Activated CD8-positive, alpha-beta memory T cell treated with anti-CD3 and anti-CD28 coated beads, Interleukin-2, amount 50 U/mL, for 1 hour (primary cell): ENCODE results near the gene PTH2R.
"Not testable (repeated sequence)": the region's sequence is repeated elsewhere in the genome, so short reads cannot be mapped to it uniquely, and the experiment has no call there.

Experiments used
- DNase-seq: peaks from one replicate; pipeline ENCODE4 v3.0.0-alpha.2; 2020; ENCODE audit errors: extremely low read depth

Gene PTH2R

GRCh38 chr2:208482453-208483015 is 75.9 kb downstream of the PTH2R start:
- not testable (repeated sequence) for DNase-seq

- DNase-seq = no peak
Observed at GRCh38 chr2:208485390-208485789, 78.8 kb downstream of the PTH2R start.

- no peak for DNase-seq
Observed at GRCh38 chr2:208488686-208489564, 82.3 kb downstream of the PTH2R start.

- DNase-seq = no peak
Observed at GRCh38 chr2:208489687-208490086, 83.1 kb downstream of the PTH2R start.

- no peak for DNase-seq
Observed at GRCh38 chr2:208490492-208490891, 83.9 kb downstream of the PTH2R start.

- no peak for DNase-seq
Observed at GRCh38 chr2:208491641-208492040, 85.0 kb downstream of the PTH2R start.

GRCh38 chr2:208492069-208492468 is 85.5 kb downstream of the PTH2R start:
- no peak for DNase-seq

GRCh38 chr2:208493186-208493585 is 86.6 kb downstream of the PTH2R start:
- DNase-seq = no peak

GRCh38 chr2:208496129-208496528 is 89.5 kb downstream of the PTH2R start:
- DNase-seq = no peak

GRCh38 chr2:208501206-208501605 is 94.6 kb downstream of the PTH2R start:
- no peak for DNase-seq

- no peak for DNase-seq
Observed at GRCh38 chr2:208502288-208502687, 95.7 kb downstream of the PTH2R start.

- not testable (repeated sequence) for DNase-seq
Observed at GRCh38 chr2:208505365-208505764, 98.8 kb downstream of the PTH2R start.

GRCh38 chr2:208509586-208509985 is 103.0 kb downstream of the PTH2R start:
- no peak for DNase-seq

GRCh38 chr2:208511016-208511415 is 104.4 kb downstream of the PTH2R start:
- DNase-seq = no peak

GRCh38 chr2:208511573-208511972 is 105.0 kb downstream of the PTH2R start:
- no peak for DNase-seq

- no peak for DNase-seq
Observed at GRCh38 chr2:208515099-208515498, 108.5 kb downstream of the PTH2R start.

- DNase-seq = not testable (repeated sequence)
Observed at GRCh38 chr2:208523069-208523468, 116.5 kb downstream of the PTH2R start.

GRCh38 chr2:208525165-208525564 is 118.6 kb downstream of the PTH2R start:
- not testable (repeated sequence) for DNase-seq

- DNase-seq = no peak
Observed at GRCh38 chr2:208529796-208530195, 123.2 kb downstream of the PTH2R start.

GRCh38 chr2:208531361-208531760 is 124.8 kb downstream of the PTH2R start:
- DNase-seq = no peak

GRCh38 chr2:208535578-208535977 is 129.0 kb downstream of the PTH2R start:
- DNase-seq = not testable (repeated sequence)

GRCh38 chr2:208541461-208541988 is 134.9 kb downstream of the PTH2R start:
- no peak for DNase-seq

GRCh38 chr2:208541989-208542464 is 135.4 kb downstream of the PTH2R start:
- DNase-seq = no peak
